Lower leg skin (tissue), 3 donors: ENCODE measurements around the gene IFNG-AS1.

Experiments used
- CTCF ChIP-seq, 3 donors: fragments of 450-650 bp; IDR thresholded peaks; one replicate each; pipeline ENCODE4 v1.5.1; 2016; ENCODE audit warnings: antibody characterized with exemption in 3 of 3, mild to moderate bottlenecking in 3 of 3, moderate library complexity in 2 of 3
- POLR2A ChIP-seq, 2 donors: fragments of 450-650 bp; IDR thresholded peaks; one replicate each; pipeline ENCODE4 v1.6.1; 2016 to 2017; ENCODE audit warnings: antibody characterized with exemption in 2 of 2, mild to moderate bottlenecking in 1 of 2, moderate library complexity in 1 of 2

GRCh38 chr12:68037616-68038255 is 48.5 kb downstream of the IFNG-AS1 start:
- TF ChIP-seq POLR2A (IDR thresholded peaks at IDR 0.05): no peak
- TF ChIP-seq CTCF (IDR thresholded peaks at IDR 0.05): no peak
